Cortex of kidney (tissue), 1 donor: ENCODE results near the gene ANKRD17.
"Not testable (repeated sequence)": the region's sequence is repeated elsewhere in the genome, so short reads cannot be mapped to it uniquely, and the experiment has no call there.

Experiments used
- DNase-seq: peaks from one replicate; lab custom pipeline; 2025; lab: John Stamatoyannopoulos, UW

Gene ANKRD17, protein sequence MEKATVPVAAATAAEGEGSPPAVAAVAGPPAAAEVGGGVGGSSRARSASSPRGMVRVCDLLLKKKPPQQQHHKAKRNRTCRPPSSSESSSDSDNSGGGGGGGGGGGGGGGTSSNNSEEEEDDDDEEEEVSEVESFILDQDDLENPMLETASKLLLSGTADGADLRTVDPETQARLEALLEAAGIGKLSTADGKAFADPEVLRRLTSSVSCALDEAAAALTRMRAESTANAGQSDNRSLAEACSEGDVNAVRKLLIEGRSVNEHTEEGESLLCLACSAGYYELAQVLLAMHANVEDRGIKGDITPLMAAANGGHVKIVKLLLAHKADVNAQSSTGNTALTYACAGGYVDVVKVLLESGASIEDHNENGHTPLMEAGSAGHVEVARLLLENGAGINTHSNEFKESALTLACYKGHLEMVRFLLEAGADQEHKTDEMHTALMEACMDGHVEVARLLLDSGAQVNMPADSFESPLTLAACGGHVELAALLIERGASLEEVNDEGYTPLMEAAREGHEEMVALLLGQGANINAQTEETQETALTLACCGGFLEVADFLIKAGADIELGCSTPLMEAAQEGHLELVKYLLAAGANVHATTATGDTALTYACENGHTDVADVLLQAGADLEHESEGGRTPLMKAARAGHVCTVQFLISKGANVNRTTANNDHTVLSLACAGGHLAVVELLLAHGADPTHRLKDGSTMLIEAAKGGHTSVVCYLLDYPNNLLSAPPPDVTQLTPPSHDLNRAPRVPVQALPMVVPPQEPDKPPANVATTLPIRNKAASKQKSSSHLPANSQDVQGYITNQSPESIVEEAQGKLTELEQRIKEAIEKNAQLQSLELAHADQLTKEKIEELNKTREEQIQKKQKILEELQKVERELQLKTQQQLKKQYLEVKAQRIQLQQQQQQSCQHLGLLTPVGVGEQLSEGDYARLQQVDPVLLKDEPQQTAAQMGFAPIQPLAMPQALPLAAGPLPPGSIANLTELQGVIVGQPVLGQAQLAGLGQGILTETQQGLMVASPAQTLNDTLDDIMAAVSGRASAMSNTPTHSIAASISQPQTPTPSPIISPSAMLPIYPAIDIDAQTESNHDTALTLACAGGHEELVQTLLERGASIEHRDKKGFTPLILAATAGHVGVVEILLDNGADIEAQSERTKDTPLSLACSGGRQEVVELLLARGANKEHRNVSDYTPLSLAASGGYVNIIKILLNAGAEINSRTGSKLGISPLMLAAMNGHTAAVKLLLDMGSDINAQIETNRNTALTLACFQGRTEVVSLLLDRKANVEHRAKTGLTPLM (N-terminal part only)

DNA sequence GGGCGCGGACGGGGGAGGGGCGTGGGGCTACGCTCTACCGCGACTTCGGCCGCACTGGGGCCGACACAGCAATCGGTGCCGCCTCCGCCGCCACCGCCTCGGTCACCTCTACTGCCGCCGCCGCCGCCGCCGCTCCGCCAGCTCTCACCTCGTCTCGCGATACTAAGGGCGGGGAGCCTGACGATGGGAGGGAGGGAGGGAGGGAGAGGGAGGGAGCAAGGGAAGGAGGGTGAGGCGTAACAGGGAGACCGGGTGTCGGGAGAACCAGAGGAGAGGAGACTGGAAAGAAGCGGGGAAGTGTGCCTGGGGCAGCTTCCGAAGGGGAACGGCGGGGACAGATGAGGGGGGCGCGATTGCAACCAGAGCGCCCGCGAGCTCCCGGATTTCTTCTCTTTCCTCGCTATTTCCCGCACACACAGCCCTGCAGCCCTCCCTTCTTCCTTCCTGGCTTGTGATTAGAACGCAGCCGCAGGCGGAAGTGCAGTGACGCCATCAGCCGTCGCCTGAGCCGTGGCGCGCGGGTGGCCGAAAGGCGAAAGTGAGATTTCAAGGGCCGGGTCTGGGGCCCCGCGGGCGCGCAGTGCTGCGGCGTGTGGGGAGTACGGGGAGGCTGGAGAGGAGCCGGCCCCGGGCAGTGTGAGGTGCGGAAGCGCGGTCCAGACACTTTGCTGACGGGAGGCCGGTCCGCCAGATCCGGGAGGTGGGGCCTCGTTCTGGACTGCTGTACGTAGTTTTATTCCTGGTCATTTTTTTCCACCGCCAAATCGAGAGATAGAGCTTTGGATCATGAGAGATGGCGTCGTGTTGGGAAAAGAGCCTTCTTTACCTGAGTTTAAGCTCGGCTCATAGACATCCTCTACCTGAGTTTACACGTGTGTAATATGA lies at the start of gene ANKRD17:
Gene ANKRD17, minus strand, starts transcription at position 113 of the 885 bp plus-strand sequence. CDS start 130 bp downstream, outside the sequence.
- peak; percentile 56 for DNase-seq

DNA sequence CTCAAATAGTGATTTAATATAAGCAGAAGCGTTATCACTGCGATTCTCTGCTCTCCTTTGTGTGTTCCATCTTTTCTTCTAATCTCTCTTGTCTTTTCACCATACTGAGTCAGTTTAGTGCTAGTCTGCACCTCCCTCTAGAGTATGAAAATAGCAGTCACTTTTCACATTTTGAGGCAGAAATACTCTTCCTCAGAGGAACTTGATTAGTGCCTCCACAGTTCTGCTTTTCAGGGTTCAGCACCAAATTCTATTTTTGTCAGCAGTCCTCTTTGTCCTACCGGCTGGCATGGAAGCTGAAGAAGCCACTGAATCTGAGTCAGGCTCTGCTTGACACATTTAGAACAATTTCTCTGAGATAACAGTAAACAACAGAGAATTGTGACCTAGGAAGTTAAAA lies 49.7 kb upstream of the ANKRD17 start:
- no peak for DNase-seq

DNA sequence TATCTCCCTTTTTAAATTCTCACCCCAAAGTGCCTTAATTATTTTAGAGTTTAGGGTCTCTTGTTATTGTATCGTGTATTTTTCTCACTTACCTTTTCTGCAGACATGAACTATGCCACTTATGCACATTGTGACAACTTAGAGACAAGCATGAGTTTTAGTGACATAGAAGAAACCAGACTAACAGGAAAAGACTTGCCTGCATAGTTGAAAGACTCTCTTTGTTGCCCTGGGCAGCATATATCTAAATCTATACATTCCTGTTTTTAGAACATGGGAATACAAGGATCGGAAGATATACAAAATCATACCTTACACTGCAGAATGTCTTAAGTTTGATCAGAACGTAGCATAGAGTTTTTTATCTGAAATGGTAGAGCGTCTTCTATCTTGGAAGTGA lies 45.1 kb upstream of the ANKRD17 start:
- DNase-seq, result no peak

- no peak for DNase-seq
Observed at GRCh38 chr4:73299548-73300280, 41.1 kb upstream of the ANKRD17 start.

DNA sequence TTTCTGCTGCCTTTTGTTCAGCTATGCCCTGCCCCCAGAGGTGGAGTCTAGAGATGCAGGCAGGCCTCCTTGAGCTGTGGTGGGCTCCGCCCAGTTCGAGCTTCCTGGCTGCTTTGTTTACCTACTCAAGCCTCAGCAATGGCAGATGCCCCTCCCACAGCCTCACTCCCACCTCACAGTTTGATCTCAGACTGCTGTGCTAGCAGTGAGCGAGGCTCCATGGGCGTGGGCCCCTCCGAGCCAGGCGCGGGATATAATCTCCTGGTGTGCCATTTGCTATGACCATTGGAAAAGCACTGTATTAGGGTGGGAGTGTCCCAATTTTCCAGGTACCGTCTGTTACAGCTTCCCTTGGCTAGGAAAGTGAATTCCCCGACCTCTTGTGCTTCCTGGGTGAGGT lies 34.1 kb upstream of the ANKRD17 start:
- not testable (repeated sequence) for DNase-seq

DNA sequence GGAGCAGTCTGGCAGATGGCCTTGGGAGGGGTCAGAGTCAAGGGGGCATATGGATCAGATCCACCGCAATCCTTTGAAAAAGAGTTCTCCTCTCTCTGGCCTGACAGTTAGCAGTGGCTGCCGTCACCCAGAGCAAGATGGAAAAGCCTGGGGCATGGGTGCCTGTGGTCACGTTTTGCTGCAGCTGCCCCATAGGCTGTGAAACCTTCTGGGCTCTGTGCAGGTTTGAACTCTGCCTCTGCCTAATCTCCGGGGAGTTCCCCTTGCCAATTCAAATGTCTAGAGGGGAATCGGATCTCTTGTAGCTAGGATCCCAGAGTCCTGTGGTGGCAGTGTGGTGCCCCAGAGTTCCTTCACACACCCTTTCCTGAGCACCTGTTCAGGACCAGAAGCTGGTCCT lies 23.4 kb upstream of the ANKRD17 start:
- no peak for DNase-seq

- DNase-seq, result no peak
Observed at GRCh38 chr4:73281396-73281795, 22.8 kb upstream of the ANKRD17 start.

- no peak for DNase-seq
Observed at GRCh38 chr4:73277201-73277600, 18.6 kb upstream of the ANKRD17 start.

GRCh38 chr4:73275318-73275654 lies 16.7 kb upstream of the ANKRD17 start:
- no peak for DNase-seq

DNA sequence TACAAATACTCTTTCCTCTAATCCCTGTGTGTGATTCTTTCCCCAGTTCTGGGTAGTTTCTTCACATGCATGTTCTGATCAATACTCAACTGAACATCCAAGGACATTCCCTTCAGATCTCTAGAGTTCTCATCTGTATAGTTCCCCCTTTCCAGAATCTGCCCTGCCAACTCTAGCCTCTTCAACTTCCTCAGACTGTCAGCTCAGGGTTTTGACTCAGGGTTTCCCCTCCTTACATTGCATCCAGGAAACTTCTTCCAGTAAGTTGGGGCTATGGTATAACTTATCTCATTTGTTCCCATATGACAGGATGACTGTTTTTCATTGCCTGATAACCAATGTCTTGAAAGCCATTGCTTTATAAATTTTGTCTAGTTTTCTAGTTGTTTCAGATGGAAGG lies 14.2 kb upstream of the ANKRD17 start:
- no peak for DNase-seq

DNA sequence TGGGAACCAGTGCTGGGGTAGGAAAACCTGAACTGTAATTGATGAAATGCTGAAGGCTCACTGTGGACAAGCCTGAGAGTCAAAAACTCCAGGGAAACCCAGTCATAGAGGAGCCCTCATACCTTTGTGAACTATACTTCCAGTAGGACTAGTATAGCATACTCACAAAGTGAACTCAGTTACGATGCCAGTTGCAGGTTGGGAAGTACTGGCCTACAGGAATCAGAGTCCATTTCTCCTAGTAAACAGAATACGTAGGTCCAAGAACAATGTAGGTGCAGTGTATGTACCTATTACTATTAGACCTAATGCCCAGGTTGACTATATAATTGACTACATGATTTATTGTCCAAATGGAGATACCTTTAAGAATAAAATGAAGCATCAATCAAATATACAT lies 8.5 kb upstream of the ANKRD17 start:
- no peak for DNase-seq

GRCh38 chr4:73259571-73260090 lies 1.0 kb upstream of the ANKRD17 start:
- no peak for DNase-seq

DNA sequence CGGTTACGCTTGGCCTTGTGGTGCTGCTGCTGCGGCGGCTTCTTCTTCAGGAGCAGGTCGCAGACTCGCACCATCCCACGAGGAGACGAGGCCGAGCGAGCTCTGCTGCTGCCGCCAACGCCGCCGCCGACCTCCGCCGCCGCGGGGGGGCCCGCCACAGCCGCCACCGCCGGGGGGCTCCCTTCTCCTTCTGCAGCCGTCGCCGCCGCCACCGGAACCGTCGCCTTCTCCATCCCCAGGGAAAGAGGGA lies 237 bp downstream of the ANKRD17 start:
- peak; percentile 25 for DNase-seq

DNA sequence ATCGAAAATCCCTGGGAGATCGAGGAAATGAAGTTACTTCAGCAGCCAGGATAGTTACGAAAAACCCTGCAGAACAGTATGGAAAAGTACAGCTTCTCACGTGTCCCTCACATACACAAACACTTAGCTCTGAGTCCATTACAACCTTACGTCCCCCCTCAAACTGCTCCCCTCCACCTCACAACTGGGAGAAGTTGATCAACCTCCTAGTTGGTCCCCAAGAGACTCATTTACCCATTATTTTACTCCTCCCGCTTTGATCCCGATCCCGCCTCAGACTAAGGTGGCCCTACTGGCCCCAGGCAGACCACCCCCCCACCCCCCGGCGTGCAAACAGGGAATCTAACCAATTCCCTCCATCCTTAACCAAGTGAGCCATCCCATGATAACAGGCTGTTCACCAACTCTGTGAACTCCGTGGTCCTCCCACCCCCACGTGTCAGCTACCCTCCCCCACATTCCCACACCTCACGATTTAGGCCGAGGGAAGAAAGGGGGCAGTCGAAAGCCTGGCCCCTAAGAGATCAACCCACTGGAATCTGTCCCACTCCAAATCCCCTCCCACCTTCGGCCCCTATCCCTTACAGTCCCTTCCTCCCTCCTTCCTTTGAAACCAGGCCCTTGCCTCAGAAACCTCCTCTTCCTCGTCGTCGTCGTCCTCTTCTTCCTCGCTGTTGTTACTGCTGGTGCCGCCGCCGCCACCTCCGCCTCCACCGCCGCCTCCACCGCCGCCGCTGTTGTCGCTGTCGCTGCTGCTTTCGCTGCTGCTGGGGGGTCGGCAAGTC lies 755 bp downstream of the ANKRD17 start:
- DNase-seq, result no peak

DNA sequence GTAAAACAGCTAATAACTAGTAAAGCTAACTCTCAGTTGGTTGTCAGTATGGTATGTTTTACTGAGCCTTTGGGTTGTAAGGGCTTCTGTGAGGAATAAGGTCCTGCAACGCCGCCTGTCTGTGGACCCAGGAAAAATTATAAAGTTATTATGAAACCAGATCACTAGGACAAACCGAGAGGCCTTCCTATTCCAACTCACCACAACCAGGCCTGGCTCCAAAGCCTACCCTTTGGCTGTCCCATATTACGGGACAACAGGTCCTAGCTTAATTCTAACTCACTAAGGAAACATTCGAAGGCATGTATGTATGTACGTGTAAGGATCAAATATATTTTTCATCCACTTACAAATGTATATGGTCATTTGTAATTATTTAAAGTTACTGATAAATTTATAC lies 1.4 kb downstream of the ANKRD17 start:
- DNase-seq, result no peak

DNA sequence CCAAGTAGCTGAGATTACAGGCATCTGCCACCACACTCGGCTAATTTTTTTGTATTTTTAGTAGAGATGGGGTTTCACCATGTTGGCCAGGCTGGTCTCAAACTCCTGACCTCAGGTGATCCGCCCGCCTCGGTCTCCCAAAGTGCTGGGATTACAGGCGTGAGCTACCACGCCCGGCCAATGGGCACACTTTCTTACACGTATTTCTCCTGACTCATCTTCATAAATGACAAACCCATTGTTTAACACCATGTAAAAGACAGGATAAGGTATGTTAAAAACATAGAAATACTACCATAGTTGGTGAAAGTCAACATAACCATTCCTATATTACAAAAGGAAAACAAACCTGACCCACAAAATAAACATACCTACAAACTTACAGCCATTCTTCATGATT lies 2.8 kb downstream of the ANKRD17 start:
- not testable (repeated sequence) for DNase-seq

DNA sequence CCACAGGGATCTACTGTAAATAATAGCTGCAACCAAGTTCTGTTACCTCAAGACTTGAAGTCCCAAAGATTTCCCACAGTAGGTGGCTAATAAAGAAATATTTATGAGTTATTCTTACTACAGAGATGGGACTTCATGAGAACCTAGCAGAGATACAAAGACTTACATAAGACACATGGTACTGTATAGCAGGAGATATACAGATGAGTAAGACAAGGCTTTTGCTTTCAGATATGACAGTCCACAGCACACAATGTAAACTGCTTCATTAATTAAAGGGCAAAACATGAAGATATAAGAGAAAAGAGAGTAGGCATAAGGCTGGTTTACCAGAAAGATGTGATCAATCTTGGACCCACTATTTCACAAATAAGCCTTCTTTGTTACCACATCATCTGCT lies 6.6 kb downstream of the ANKRD17 start:
- no peak for DNase-seq

- no peak for DNase-seq
Observed at GRCh38 chr4:73251384-73251783, 7.2 kb downstream of the ANKRD17 start.

- no peak for DNase-seq
Observed at GRCh38 chr4:73250642-73251041, 8.0 kb downstream of the ANKRD17 start.

DNA sequence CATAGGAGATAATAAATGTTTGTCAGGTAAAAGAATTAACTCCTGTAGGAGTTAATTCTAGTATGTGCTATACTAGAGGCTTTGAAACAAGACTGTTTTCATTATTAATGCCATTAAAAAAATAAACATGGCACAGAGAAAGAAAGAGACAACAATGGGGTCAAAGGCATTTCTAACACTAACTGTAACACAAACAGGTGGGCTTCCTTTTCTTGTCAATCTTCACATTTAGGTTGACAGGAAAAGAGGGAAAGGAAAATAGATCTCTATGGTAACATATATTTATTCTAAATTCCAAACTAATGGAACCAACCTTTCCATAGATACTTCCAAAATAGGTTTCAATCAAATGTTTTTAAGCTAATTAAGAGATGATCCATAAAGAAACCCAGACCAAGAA lies 9.8 kb downstream of the ANKRD17 start:
- no peak for DNase-seq
